GF-D8 (cell line): ENCODE data around the gene GFRA1.

Experiments
- DNase-seq: peaks from one replicate; lab custom pipeline; 2025; lab: John Stamatoyannopoulos, UW

The GFRA1 gene

DNA sequence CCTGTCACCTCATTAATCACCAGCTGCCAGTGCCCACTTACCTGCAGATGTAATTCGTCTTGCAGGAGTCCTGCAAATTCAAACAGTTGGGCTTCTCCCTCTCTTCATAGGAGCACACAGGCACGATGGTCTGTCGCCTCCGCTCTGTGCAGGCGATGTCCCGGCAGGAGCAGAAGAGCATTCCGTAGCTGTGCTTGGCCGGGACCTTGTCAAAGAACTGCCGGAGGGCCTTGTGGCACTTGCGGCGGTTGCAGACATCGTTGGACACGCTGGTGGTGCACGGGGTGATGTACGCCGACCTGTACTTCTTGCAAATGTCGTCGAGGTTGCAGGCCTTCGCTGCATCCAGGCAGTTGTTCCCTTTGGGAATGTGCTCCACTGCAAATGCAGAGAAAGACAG lies 147.8 kb downstream of the GFRA1 start:
- no peak for DNase-seq

DNA sequence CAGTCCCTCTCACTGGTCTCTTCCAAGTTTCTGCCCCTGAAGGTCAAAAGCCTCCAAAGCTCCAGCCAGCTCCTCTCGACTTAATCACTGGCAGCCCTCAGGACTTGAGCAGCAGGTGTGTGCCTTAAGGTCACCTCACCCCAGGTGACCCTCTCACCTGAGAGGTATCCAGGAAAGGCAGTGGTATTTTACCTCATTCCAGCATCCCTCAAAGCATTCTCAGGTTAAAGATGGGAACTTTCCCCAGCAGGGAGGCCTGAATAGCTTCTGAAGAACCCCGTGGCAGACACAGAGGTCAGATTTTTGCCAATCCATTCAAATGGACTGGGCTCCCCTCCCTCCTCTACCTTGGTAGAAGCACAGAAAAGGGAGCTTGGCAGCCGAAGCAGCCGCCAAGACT lies 148.2 kb downstream of the GFRA1 start:
- no peak for DNase-seq

DNA sequence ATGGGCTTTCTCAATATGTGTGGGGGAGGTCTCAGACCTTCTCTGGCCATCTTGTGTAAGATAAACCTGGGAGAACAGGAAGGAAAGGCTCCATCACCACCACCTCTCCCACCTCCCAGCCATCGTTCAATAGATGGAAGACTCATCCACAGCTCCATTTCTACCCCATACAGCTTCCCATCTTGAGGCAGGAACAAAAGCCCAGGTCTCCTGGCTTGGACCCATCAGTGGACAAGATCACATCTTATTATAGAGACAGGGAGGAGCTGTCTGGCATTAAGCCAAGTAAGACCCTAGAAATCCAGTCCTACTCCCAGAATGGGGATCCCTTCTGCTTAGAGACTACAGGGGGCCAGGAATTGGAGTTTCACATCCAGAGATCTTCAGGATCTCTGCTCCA lies 150.3 kb downstream of the GFRA1 start:
- no peak for DNase-seq

DNA sequence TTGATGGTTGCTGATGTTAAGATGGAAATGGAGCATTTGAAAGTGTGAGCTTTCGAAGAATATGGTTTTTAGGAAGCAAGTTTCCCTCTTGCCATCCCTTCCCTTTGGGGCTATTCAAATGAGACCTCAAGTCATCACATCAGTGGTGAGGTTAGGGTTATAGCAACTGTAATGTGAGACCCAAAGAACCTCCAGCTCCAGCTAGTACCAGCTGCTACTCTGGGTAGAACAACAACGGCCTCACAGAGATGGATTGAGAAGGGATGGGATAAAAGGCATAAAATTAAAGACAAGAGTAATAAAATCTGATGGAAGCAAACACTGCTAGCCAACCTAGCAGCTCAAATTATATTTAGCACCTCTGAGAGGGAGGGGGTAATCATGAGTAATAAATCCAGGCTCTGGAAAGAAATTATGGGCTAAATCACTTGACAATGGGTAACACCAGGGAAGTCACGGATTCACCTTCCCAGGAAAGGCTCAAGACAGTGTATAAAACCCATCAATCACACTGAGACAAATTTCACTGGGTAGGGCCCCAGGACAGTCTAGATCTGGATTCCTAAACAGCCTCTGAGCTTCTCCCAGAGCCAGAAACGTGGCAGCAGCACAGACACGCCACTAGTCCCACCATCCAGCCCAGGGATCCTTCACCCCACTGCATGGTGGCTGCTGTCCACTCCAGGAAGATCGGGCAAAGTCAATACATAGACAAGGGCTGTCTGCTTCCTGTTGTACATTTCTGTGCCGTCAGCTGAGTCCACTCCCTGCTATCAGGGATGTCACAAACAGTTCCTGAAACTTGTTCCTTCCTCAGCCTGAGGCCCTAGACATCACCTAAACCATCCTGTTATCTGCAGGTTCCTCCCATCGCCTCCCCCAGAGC lies 151.1 kb downstream of the GFRA1 start:
- no peak for DNase-seq

DNA sequence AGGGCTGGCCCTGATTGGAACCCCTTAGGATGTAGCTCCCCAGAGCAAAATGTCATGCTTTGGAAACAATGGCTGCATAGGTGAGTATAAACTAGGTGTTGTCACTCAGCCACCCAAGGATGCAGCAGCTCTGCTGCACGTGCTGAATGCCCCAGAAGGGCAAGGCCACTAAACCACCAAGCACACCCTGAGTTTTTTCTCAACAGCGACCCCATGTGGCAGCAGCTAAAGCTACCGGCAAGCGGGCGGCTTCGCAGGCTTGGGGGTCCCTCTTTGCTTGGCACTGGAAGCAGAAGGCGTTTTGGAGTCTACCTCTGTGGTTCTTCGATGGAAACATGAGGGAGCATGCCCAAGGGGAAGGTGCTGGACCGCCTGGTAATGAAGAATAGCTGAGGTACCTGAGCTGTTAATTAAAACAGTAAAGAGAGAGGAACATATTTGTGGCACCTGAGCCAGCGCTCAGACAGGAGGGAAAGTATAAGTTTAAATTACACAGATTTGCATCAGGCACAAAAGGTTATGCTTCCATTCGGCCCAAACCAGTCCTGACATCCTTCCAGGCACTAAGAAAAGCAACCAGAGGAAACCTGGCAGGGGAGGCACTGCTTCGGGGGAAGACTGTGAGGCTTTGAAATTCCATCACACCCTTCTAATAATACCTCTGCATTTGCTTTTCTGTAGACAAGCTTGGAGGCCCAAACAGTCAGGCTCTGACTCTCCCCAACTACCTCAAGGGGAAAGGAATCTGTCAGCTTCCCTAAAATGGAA lies 152.1 kb downstream of the GFRA1 start:
- no peak for DNase-seq

DNA sequence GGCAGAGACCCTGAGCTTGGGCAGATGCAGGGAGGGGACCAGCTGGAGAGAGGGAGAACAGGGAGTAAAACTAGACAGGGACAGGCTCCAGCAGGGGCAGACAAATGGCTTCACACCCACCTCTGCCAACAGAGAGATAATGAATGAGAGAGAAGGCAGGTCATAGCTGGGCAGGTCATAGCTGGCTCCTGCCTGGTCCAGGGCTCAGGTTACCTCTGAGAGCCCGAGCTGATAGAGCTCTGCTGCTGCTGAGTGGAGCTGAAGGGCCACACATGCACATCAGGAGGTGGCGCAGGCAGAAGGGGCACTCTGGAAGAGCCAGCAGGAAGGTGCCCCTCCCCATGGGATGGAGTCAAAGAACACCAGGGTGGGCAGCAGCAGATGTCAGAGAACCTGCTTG lies 154.2 kb downstream of the GFRA1 start:
- DNase-seq, result no peak

DNA sequence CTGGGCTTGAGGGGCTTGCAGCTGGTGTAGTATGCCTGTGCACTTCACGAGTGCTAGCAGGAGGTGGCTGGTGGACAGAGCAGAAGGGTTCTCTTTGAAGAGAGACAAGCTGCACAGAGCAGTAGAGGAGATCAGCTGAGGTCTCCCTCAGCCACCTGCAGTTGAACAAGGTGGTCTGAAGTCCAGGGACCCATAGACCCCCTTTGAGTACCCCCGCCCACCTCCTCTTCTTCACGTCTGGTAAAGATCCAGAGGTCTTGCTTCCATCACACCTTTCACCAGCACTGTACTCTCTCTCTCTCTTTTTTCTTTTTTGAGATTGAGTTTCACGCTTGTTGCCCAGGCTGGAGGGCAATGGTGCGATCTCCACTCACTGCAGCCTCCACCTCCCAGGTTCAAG lies 157.2 kb downstream of the GFRA1 start:
- DNase-seq, result no peak

DNA sequence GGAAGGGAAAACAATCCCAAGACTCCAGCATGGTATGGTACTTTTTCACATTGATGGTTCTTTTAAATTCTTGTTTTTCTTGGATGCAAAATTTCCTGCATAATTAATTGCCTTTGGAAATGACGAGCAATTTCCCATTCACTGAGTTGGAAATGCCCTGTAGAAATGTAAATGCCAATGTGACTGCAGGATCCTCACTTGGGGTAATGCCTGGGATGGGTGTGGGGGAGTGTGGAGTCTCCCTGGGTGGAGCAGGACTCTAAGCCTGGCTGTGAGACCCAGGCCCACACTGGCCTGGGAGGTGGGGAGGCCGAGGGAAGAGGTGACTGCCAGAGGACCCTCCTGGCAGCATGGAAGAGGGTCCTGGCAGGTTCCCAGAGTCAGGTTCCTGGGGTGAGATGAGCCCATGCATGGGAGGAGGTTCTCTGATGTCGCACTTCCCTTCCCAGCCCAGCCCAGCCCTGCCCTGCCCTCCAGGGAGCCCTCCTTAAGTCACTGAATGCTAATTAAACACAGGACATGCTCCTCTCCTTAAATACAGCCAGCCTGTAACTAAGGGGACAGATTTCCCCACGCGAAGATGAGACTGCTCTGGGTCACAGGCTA lies 157.9 kb downstream of the GFRA1 start:
- no peak for DNase-seq

DNA sequence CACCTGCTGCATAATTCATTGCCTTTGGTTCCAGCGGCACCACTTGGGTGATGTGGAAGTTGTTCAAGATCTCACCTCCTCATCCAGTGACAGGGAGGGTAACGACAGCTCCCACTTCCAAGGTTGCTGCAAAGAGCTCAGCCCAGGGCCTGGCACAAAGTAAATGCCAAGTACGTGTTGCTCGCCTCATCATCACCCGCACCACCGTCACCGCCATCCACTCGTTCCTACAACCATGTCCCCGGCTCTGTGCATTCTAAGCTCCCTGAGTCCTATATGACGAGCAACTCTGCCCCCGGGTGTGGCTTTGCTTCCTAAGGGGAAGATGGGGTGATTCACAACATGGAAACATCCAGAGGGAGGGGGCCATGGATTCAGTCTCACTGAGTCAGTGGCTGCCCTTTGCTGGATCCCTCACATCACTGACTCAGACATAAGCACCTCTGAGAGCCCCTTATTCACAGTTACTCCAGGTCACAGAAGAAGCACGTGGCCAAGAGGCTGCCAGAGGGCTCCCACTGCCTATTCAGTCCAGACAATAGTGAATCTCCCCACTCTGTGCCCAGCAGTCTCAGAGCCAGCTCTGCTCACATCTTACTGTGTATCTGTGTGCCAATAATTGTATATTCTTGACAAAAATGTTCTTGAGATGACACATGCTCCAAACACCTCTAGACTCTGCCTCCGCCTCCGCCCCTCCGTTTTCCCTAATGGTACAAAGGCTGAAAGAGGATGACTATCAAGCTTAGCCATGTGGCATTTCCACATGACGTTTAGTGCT lies 159.1 kb downstream of the GFRA1 start:
- DNase-seq, result no peak

DNA sequence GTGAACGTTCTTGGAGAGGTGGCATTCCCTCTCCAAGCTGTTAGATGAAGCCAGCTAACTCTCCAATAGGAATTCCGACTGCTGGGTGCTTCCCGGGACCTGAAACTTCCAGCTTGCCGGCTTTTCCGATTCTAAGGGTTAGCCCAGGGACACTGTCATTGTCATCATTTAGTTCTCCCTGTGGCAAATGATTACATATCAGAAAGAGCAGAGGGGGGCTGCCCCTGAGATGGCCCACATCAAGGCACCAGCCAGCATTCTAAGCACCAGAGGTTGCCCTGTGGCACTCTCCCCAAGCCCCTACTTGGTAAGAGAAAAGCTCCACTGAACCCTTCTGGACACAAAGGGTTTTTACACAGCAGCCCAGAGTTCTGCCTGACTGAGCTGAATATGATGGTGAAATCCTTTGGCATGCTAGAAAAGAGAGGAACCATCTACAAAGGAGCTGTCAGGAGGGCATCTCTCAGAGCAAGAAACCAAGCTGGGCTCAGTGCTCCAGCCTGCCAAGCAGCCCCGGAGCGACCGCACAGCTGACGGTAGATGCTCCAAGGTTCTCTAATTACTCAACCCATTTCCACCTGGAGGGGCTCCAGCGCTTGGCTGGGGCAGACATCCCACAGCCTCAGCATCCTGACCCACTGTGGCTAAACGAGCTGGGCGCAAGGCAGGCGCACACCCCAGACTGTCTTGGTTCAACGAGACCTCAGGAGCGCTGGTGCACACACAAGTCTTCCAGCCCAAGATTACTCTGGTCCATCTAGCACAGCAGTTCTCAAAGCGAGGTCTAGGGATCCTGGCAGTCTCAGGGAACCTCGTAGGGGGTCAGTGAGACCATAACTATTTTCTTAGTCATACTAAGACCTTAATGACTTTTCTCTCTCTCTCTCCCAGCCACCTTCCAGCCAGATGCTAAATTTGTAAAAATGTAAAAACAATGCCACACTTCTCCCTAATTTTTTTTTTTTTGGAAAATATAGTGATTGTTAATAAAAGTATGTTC lies 160.5 kb downstream of the GFRA1 start:
- DNase-seq, result no peak

DNA sequence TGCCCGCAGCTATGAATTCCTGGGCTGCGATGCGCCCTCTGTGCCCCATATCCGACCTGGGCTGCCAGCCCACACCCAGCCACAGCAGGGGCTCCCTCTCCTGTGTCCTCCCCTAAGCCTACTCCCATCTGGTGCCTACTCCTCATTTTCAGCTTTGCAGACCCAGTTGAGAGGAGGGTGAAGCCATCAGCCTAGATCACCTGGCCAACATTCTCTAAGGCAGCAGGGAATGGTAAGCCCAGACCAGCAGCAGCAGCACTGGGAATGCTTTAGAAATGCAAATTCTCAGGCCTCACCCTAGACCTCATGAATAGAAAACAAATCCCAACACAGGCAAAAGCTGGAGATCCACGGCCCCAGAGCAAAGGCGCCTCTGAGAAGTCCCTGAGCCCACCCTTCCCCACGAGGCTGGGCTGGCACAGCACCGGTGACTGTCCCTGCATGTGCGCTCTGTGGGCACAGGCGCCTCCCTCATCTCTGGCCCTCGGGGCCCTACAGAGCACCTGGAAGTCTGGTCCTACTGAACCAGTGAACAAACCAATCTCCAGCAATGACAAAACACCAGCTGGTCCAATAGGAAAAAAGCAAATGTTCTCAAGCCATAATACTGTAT lies 161.4 kb downstream of the GFRA1 start:
- DNase-seq, result no peak

DNA sequence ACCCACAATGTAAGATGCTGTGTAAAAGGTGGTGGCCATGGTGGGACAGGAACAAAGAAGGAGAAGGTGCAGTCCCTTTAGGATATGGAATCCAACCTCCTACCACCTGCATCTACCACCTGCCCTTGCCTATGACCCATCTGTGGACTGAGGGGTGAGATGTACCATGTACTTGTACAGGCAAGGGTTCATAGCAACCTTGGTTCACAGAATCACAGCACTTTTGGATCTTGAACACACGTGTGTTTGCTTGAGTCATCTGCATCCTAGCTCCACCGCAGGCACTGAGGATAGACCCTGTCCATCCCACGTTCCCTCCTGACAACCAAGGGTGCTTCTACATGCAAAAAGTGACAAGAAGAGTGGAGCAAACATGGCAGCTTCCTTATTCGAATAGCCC lies 162.3 kb downstream of the GFRA1 start:
- DNase-seq, result no peak

DNA sequence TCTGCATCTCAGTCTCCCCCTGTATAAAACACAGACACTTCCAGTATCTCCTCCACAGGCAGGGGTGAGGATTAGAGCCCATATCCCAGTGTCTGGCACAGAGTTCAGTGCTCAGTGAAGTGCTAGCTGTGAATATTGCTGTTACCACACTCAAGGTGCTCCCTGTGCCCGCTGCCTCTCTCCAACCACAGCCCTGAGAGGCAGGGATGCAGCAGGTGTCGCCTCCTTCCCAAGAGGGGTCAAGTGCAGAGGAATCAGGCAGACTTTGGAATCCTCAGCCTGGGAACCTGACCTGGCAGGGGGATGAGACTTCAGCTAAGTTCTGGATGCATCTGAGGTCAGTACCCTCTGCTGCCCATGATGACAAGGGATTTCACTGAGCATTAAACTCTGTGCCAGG lies 163.1 kb downstream of the GFRA1 start:
- DNase-seq, result no peak

DNA sequence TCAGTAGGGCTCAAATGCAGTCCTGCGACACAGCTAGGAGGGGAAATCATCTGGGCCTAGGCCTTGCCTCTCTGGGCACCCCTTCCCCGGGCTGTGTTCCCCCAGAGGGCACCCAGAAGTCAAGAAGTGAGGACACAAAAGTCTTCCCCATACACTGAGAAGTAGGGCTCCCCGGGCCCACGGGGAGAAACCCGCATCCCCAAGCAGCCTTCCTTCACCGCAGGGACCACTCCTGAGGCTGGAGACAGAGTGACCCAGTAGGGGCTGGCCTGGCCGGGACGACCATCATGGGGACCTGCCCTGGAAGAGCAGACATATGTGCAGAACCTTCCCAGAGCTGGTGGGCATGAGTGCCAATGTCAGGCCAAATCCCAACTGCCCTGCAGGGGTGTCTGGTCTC lies 163.5 kb downstream of the GFRA1 start:
- no peak for DNase-seq

DNA sequence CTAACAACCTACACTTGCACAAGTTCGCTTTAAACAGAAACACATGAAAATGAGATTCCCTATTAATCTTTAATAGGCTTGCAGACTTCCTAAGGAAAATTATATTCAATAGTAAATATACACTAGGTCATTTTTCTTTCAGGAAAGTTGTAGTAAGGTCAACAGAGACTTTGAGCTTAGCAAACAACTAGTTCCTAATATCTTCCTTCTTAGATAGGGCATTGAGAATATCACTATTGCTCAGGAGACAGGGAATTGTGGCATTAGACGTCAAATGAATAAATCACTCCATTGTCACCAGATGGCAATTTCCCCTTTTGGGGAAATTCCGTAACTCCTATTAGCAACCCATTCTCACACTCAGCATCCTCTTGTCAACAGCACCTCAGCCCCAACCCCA lies 164.9 kb downstream of the GFRA1 start:
- no peak for DNase-seq

DNA sequence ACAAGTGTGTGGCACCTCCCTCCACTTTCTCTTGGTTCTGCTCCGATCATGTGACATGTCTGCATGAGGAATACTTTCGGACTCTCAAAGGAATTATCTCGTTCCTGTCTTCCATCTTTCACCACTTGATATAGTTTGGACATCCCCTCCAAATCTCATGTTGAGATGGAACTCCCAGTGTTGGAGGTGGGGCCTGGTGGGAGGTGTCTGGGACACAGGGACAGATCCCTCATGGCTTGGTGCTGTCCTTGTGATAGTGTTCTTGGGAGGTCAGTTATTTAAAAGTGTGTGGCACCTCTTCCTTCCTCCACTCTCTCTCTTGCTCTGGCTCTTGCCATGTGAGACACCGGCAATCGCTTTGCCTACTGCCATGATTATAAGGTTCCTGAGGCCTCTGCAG lies 166.4 kb downstream of the GFRA1 start:
- no peak for DNase-seq

DNA sequence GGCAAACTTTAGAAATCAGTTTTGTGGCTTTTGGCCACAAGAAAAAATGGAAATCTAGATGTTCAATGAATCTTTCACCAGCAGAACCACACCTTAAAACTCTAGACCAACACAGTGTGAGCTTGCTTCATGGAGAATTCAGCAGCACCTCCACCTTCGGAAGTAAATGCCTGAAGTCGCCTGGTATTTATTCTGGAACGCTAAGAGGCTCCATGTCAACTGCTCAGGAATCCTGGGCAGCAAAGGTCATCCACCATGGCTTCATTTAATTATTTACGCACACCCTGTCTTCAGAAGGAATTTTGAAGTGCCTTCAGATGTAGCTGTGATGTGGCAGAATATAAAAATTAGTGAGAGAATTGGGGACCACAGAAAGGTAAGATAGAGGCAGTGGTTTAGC lies 167.7 kb downstream of the GFRA1 start:
- no peak for DNase-seq

DNA sequence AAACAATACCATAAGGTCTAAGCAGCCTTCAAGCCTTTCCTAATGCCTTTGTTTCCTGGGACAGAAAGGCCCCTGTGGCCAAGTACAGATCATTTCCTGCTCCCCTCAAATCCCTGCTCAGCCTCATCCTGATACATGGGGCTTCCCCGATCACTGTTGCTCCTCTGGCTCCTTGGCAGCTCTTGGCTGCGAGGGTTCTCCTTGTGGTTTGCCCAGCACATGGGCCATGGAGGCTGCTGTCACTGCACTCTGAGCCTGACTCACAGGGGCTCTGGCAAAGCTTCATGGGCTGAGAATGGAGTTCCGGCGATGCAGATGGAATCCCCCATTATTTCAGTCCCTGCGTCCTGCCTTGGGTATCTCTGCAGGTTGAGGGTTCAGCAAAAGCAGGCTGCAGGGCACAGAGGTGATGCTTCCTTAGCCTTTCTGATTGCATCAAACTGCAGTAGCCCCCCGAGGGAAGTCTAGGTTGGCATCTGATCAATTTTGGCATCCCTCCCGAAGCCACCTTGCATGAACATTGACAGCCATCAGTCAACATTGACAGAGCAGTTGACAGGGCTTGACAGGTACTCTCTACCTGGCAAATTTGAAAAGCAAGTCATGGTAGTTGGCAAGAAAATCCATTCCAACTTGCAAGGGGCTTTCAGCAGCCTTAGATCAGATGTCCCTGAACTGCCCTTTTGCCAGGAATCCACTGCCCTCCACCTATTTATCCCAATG lies 168.6 kb downstream of the GFRA1 start:
- DNase-seq, result no peak

DNA sequence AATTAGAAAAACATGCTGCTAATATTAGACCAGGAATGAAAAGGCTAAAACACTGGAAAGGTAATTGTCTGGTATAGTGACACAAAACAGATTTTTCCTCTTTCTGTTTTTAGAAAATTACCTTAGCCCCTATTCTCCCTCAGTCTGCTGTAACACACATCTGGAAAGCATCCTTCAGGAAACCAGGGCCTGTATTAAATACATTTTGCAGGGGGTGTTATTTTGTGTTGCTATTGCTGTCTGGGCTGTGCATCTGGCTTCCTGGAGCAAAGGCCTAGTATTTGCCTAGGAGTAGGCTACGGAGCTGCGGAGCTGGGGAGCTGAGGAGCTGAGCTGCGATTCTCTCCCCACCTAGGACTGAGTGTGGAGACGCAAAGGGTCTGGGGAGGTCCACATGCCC lies 169.3 kb downstream of the GFRA1 start:
- no peak for DNase-seq
